A549 (cell line): ENCODE results near the gene P2RX4. TPM values are rescaled to one million over a fixed set of nuclear protein-coding genes. Genes with fewer than 3 reads are reported as not detected.
"Not testable (repeated sequence)": the region's sequence is repeated elsewhere in the genome, so short reads cannot be mapped to it uniquely, and the experiment has no call there.

ENCODE experiments used
- ATAC-seq, 2 experiments: fragments of 200-7000 bp in 1 of 2; fragments of >200 bp in 1 of 2; cut with Nextera tagmentation in 1 of 2; cut with Tn5 transposase in 1 of 2; 3 replicates each; pipeline versions ENCODE4 v1.8.0 to v1.9.1; 2018 to 2020; ENCODE audit warnings: mild to moderate bottlenecking in 1 of 2, moderate library complexity in 1 of 2
- CTCF ChIA-PET: fragments of 300-600 bp; sonication (Branson Sonifier 250); formaldehyde crosslinking; extraction: SDS; loops from one replicate; lab custom pipeline; 2021; ENCODE audit warnings: antibody characterized with exemption, inconsistent platforms; lab: Yijun Ruan, JAX
- POLR2A ChIA-PET: fragments of 350-600 bp; formaldehyde crosslinking; extraction: SDS; loops from one replicate; lab custom pipeline; 2021; ENCODE audit warnings: antibody characterized with exemption, inconsistent platforms; lab: Yijun Ruan, JAX
- DNase-seq, 2 experiments: peaks; one replicate each; pipeline versions ENCODE4 v3.0.0 to v3.0.0-alpha.2; 2011 to 2016; ENCODE audit warnings: low read depth in 1 of 2, low spot score in 1 of 2
- FAIRE-seq: peaks from 2 replicates; lab custom pipeline; 2011; peaks lifted over from hg19 to GRCh38; lab: Jason Lieb, UNC
- H3K27ac ChIP-seq, 2 experiments: fragments of >200 bp; sonication (Bioruptor Twin); formaldehyde crosslinking; 3 replicates each; pipeline ENCODE4 v1.5.1; 2016 to 2017
- H3K4me1 ChIP-seq: fragments of >200 bp; sonication (Bioruptor Twin); formaldehyde crosslinking; 3 replicates; pipeline ENCODE4 v1.6.1; 2016
- H3K4me2 ChIP-seq: fragments of >200 bp; sonication (Bioruptor Twin); formaldehyde crosslinking; 3 replicates; pipeline ENCODE4 v1.6.1; 2016
- H3K4me3 ChIP-seq: fragments of >200 bp; sonication (Bioruptor Twin); formaldehyde crosslinking; 3 replicates; pipeline ENCODE4 v1.5.1; 2016
- H3K9me3 ChIP-seq: fragments of >200 bp; sonication (Bioruptor Twin); formaldehyde crosslinking; 3 replicates; pipeline ENCODE4 v1.6.1; 2016
- BCL3 ChIP-seq: fragments of >200 bp; sonication (Bioruptor Twin); formaldehyde crosslinking; IDR thresholded peaks from 3 replicates; pipeline ENCODE4 v1.6.1; 2016
- BHLHE40 ChIP-seq: IDR thresholded peaks from 2 replicates; pipeline ENCODE4 v1.6.1; 2012; ENCODE audit warnings: low read depth, low read length, inconsistent platforms
- CBX8 ChIP-seq: fragments of 200-600 bp; sonication (generic); IDR thresholded peaks from 2 replicates; pipeline ENCODE4 v1.6.1; 2016
- CEBPB ChIP-seq, 2 experiments: fragments of >200 bp in 1 of 2; sonication (Bioruptor Twin) in 1 of 2; formaldehyde crosslinking in 1 of 2; IDR thresholded peaks; 2 replicates each; pipeline ENCODE4 v1.6.1; 2012 to 2016
- CHD4 ChIP-seq: fragments of 200-600 bp; sonication (generic); IDR thresholded peaks from 2 replicates; pipeline ENCODE4 v1.6.1; 2016; ENCODE audit warnings: antibody characterized with exemption, mild to moderate bottlenecking, borderline replicate concordance
- E2F6 ChIP-seq: IDR thresholded peaks from 2 replicates; pipeline ENCODE4 v1.6.1; 2012; ENCODE audit warnings: low read depth, borderline replicate concordance
- EHF ChIP-seq: fragments of 250-450 bp; sonication (Bioruptor Pico); IDR thresholded peaks from 2 replicates; pipeline ENCODE4 v1.5.0; 2020; ENCODE audit warnings: mild to moderate bottlenecking
- EP300 ChIP-seq, 2 experiments: fragments of >200 bp; sonication (Bioruptor Twin); formaldehyde crosslinking; IDR thresholded peaks; 2 replicates in 1 of 2; 3 replicates in 1 of 2; pipeline ENCODE4 v1.6.1; 2016 to 2017
- GATA3 ChIP-seq: IDR thresholded peaks from 2 replicates; pipeline ENCODE4 v1.6.1; 2012; ENCODE audit warnings: borderline replicate concordance
- HOXB5 ChIP-seq: fragments of 250-450 bp; sonication (Bioruptor Pico); IDR thresholded peaks from 2 replicates; pipeline ENCODE4 v1.5.0; 2020; ENCODE audit warnings: mild to moderate bottlenecking, moderate library complexity
- JUNB ChIP-seq: fragments of >200 bp; sonication (Bioruptor Twin); formaldehyde crosslinking; IDR thresholded peaks from 2 replicates; pipeline ENCODE4 v1.6.1; 2016
- KDM5A ChIP-seq: fragments of 200-600 bp; sonication (generic); IDR thresholded peaks from 2 replicates; pipeline ENCODE4 v1.6.1; 2016; ENCODE audit warnings: antibody characterized with exemption, mild to moderate bottlenecking
- MAFK ChIP-seq: fragments of 450-650 bp; IDR thresholded peaks from 2 replicates; pipeline ENCODE4 v1.6.1; 2014; ENCODE audit not compliant: partially characterized antibody
- MYC ChIP-seq: IDR thresholded peaks from 2 replicates; pipeline ENCODE4 v1.6.1; 2012; ENCODE audit warnings: mild to moderate bottlenecking, inconsistent platforms, low read length, improper control_type of control experiment, borderline replicate concordance
- NR3C1 ChIP-seq: fragments of >200 bp; sonication (Bioruptor Twin); formaldehyde crosslinking; IDR thresholded peaks from 3 replicates; pipeline ENCODE4 v1.6.1; 2017
- PHF8 ChIP-seq: fragments of 200-600 bp; sonication (generic); IDR thresholded peaks from 2 replicates; pipeline ENCODE4 v1.6.1; 2016; ENCODE audit warnings: low read depth, mild to moderate bottlenecking, antibody characterized with exemption, moderate library complexity, borderline replicate concordance
- POLR2AphosphoS2 ChIP-seq: conservative IDR thresholded peaks from 2 replicates; pipeline ENCODE4 v1.6.1; 2012; ENCODE audit warnings: low read length, improper control_type of control experiment, inconsistent platforms
- RAD21 ChIP-seq, 2 experiments: fragments of >200 bp in 1 of 2; sonication (Bioruptor Twin) in 1 of 2; formaldehyde crosslinking in 1 of 2; IDR thresholded peaks in 1 of 2; conservative IDR thresholded peaks in 1 of 2; 2 replicates in 1 of 2; 3 replicates in 1 of 2; pipeline ENCODE4 v1.6.1; 2012 to 2018; ENCODE audit warnings: inconsistent platforms in 1 of 2
- RARB ChIP-seq: fragments of 250-450 bp; sonication (Bioruptor Pico); IDR thresholded peaks from 2 replicates; pipeline ENCODE4 v1.8.0; 2021; ENCODE audit warnings: mild to moderate bottlenecking, moderate library complexity
- RFX5 ChIP-seq: fragments of 450-650 bp; IDR thresholded peaks from 2 replicates; pipeline ENCODE4 v1.7.1; 2014; ENCODE audit warnings: antibody characterized with exemption, mild to moderate bottlenecking, moderate library complexity
- RNF2 ChIP-seq: fragments of 200-600 bp; sonication (generic); IDR thresholded peaks from 2 replicates; pipeline ENCODE4 v1.6.1; 2016; ENCODE audit warnings: low read depth, mild to moderate bottlenecking, antibody characterized with exemption, moderate library complexity, borderline replicate concordance
- SMC3 ChIP-seq: fragments of >200 bp; sonication (Bioruptor Twin); formaldehyde crosslinking; IDR thresholded peaks from 3 replicates; pipeline ENCODE4 v1.6.1; 2018; ENCODE audit warnings: inconsistent platforms
- TFCP2L1 ChIP-seq: fragments of 250-450 bp; sonication (Bioruptor Pico); IDR thresholded peaks from 2 replicates; pipeline ENCODE4 v1.5.0; 2021; ENCODE audit warnings: mild to moderate bottlenecking
- ZC3H11A ChIP-seq: fragments of 450-650 bp; IDR thresholded peaks from 2 replicates; pipeline ENCODE4 v1.6.1; 2014; ENCODE audit warnings: antibody characterized with exemption, mild to moderate bottlenecking
- WGBS: methylation state at CpG from one replicate; pipeline ENCODE4 v1.1.6; 2017; ENCODE audit errors: missing lambda C conversion rate; 5-methylcytosine and 5-hydroxymethylcytosine counted together
- polyA plus RNA-seq, 4 experiments: library from polyadenylated mRNA; depleted of rRNA in 3 of 4; stranded (reverse); fragments of >200 nt; fragmentation: RNase III in 1 of 4; extraction: RNeasy Plus Mini Kit Qiagen cat#74134 plus additional on column Dnase treatment in 1 of 4; gene quantifications; 2 replicates in 3 of 4; 3 replicates in 1 of 4; pipeline ENCODE4 v1.2.3, GENCODE V29; 2011 to 2017
- TF ChIP-seq, protein P1 (sequence below): fragments of >200 bp; sonication (Bioruptor Twin); formaldehyde crosslinking; IDR thresholded peaks from 2 replicates; pipeline ENCODE4 v1.6.1; 2016
- TF ChIP-seq, protein P2 (sequence below): IDR thresholded peaks from 2 replicates; pipeline ENCODE4 v1.6.1; 2012
- TF ChIP-seq, protein P3 (sequence below): fragments of 250-450 bp; sonication (Bioruptor Pico); IDR thresholded peaks from 2 replicates; pipeline ENCODE4 v1.5.0; 2021; ENCODE audit warnings: mild to moderate bottlenecking, moderate library complexity, borderline replicate concordance

The P2RX4 gene
- polyA plus RNA-seq, 2 of the 4 experiments (the other 2 are of a cell fraction), result 16.0 to 27.5 TPM

GRCh38 chr12:121205491-121205890 lies 4.4 kb upstream of the P2RX4 start:
- no peak for FAIRE-seq

DNA sequence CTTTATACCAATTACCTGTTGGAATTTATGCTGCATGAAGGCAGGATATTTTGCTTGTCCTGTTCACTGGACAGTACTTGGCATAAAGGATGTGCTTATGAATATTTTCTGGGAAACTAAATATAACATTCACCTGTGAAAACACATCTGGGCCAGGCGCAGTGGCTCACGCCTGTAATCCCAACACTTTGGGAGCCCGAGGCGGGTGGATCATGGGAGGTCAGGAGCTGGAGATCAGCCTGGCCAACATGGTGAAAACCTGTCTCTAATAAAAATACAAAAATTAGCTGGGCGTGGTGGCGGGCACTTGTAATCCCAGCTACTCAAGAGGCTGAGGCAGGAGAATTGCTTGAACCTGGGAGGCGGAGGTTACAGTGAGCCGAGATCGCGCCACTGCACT lies 1.4 kb upstream of the P2RX4 start:
- FAIRE-seq, POLR2A ChIA-PET, ATAC-seq, H3K9me3 ChIP-seq, H3K27ac ChIP-seq, H3K4me1 ChIP-seq, H3K4me3 ChIP-seq, H3K4me2 ChIP-seq, DNase-seq: not testable (repeated sequence)
- CTCF ChIA-PET, result interaction anchor here (1.0 to 1.3 kb wide), 3 partner anchors 22 to 147 kb away, joined by 3 to 4 read pairs (median 3); no protein-coding TSS in a partner anchor
- 94% methylated on average over 10 of the region's 10 CpGs for WGBS

More at GRCh38 chr12:121205491-121205890, 4.4 kb upstream of the P2RX4 start:
- H3K4me3 ChIP-seq, result no peak overlapping the region
- no peaks in the 10 kb centered on the region for H3K9me3 ChIP-seq
- DNase-seq (no peak), ATAC-seq (no peak)
- H3K4me1 ChIP-seq, result 0 out of 3 replicates have a peak, but pooled peaks cover under 1% of the 10 kb centered on the region
- H3K27ac ChIP-seq, result no peak overlapping the region
- POLR2A ChIA-PET, result no interaction called here
- 79% methylated on average over 7 of the region's 7 CpGs for WGBS
- CTCF ChIA-PET, result no interaction called here
- no peak overlapping the region for H3K4me2 ChIP-seq
- TF ChIP-seq, protein P1, sequence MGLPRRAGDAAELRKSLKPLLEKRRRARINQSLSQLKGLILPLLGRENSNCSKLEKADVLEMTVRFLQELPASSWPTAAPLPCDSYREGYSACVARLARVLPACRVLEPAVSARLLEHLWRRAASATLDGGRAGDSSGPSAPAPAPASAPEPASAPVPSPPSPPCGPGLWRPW, result no peak
- no peak for TF ChIP-seq HOXB5 (CRISPR knock-in tag)
- TF ChIP-seq BCL3, result no peak
- no peak for TF ChIP-seq NR3C1
- no peak for TF ChIP-seq CEBPB (IDR thresholded peaks at IDR 0.05)
- no peak for TF ChIP-seq RFX5
- no peak for TF ChIP-seq CHD4
- TF ChIP-seq, protein P2, sequence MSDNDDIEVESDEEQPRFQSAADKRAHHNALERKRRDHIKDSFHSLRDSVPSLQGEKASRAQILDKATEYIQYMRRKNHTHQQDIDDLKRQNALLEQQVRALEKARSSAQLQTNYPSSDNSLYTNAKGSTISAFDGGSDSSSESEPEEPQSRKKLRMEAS, result no peak
- no peak for TF ChIP-seq RNF2
- TF ChIP-seq TFCP2L1 (CRISPR knock-in tag), result no peak

DNA sequence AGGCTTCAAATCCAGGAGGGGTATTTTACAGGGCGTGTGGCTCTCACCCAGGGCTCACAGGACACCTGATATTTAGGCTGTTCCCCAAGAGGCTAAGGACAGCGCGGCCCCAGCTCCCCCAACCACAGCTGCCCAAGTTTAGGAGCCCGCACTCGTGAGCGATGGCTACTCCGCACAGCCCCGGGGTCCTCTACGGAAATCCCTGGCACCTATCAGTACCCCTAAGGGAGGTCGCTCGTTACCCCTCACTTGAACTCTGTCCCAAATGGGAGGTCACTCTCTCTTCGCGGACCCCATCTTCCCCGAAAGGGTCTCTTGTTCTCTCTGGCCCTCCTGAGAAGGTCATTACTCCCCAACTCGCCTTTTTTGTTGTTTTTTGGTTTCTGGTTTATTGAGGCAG lies 708 bp upstream of the P2RX4 start:
- peak overlapping the region; percentile 94 for H3K4me3 ChIP-seq
- 91% methylated on average over 15 of the region's 15 CpGs for WGBS
- CTCF ChIA-PET, result interaction anchor here (1.0 to 1.3 kb wide), 2 partner anchors 22 to 28 kb away, joined by 3 to 4 read pairs; no protein-coding TSS in a partner anchor

GRCh38 chr12:121212875-121213274 lies 2.9 kb downstream of the P2RX4 start:
- ChIA-PET CTCF (no interaction called here), POLR2A (no interaction called here)
- FAIRE-seq (no peak), ATAC-seq (no peak), DNase-seq (no peak)
- WGBS, result 92% methylated on average over 5 of the region's 5 CpGs
- Histone ChIP-seq H3K27ac (no peak overlapping the region), H3K4me3 (no peak overlapping the region), H3K4me2 (no peak overlapping the region), H3K4me1 (peaks cover 38% of the 10 kb centered on the region), H3K9me3 (no peaks in the 10 kb centered on the region)
- TF ChIP-seq ZC3H11A, result no peak
- no peak for TF ChIP-seq MAFK
- no peak for TF ChIP-seq BHLHE40
- TF ChIP-seq JUNB, result no peak
- TF ChIP-seq, protein P3, sequence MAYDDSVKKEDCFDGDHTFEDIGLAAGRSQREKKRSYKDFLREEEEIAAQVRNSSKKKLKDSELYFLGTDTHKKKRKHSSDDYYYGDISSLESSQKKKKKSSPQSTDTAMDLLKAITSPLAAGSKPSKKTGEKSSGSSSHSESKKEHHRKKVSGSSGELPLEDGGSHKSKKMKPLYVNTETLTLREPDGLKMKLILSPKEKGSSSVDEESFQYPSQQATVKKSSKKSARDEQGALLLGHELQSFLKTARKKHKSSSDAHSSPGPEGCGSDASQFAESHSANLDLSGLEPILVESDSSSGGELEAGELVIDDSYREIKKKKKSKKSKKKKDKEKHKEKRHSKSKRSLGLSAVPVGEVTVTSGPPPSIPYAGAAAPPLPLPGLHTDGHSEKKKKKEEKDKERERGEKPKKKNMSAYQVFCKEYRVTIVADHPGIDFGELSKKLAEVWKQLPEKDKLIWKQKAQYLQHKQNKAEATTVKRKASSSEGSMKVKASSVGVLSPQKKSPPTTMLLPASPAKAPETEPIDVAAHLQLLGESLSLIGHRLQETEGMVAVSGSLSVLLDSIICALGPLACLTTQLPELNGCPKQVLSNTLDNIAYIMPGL (CRISPR knock-in tag), result no peak
- TF ChIP-seq EHF, result no peak
- TF ChIP-seq RARB, result no peak
- TF ChIP-seq SMC3, result no peak
- no peak for TF ChIP-seq EP300 (IDR thresholded peaks at IDR 0.05)
- TF ChIP-seq MYC, result no peak
- TF ChIP-seq GATA3, result no peak

More for the DNA sequence above, 708 bp upstream of the P2RX4 start:
- peaks cover 11% of the 10 kb centered on the region for H3K4me1 ChIP-seq
- POLR2A ChIA-PET, result interaction anchor here (0.6 kb wide), 1 partner anchor 31 kb away, joined by 3 read pairs; no protein-coding TSS in a partner anchor
- peak overlapping the region; percentile 96 to 99; a peak in 5 of 6 replicates for H3K27ac ChIP-seq
- H3K9me3 ChIP-seq, result no peaks in the 10 kb centered on the region
- ATAC-seq (no peak), FAIRE-seq (no peak), DNase-seq (no peak)
- H3K4me2 ChIP-seq, result peak overlapping the region; percentile 95
- TF ChIP-seq MAFK (no peak), E2F6 (no peak), CBX8 (no peak), RAD21 (conservative IDR thresholded peaks at IDR 0.05 in 1 of 2, IDR thresholded peaks at IDR 0.05 in 1 of 2) (no peak), POLR2AphosphoS2 (no peak), KDM5A (no peak), NR3C1 (no peak), PHF8 (no peak)
- TF ChIP-seq, protein P2, result no peak
